Fibroblast of skin of left biceps (primary cell): Measurements from ENCODE around the gene PTCH1.

Experiments used
- DNase-seq, 2 experiments: peaks; one replicate each; pipeline ENCODE4 v3.0.0-alpha.2; 2013; ENCODE audit warnings: low read depth in 2 of 2

PTCH1 gene

GRCh38 chr9:95499046-95499676 lies 17.6 kb downstream of the PTCH1 start:
- no peak for DNase-seq

GRCh38 chr9:95498641-95499040 lies 18.1 kb downstream of the PTCH1 start:
- DNase-seq: no peak

GRCh38 chr9:95497772-95498171 lies 19.0 kb downstream of the PTCH1 start:
- DNase-seq: peak in 1 of 2 experiments; percentile 70

DNA sequence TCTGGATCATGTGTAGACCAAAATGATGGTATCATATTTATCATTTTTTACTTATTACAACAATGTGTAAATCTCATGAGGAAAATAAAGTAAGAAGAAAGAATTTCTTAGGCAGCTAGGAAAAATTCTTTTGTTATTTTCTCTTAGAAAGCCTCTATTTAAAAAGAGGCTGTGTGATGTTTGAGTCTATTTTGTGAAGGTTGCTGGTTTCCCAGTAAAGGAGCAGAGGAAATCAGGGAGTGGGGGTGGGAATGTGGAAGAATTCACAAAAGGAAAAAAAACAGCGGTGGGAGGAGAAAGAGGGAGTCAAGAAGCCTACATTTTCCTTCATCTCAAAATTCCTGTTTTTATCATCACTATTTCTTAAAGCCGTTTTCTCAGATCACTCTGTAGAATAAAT lies 20.1 kb downstream of the PTCH1 start:
- DNase-seq: no peak

GRCh38 chr9:95495961-95496360 lies 20.8 kb downstream of the PTCH1 start:
- DNase-seq: no peak

DNA sequence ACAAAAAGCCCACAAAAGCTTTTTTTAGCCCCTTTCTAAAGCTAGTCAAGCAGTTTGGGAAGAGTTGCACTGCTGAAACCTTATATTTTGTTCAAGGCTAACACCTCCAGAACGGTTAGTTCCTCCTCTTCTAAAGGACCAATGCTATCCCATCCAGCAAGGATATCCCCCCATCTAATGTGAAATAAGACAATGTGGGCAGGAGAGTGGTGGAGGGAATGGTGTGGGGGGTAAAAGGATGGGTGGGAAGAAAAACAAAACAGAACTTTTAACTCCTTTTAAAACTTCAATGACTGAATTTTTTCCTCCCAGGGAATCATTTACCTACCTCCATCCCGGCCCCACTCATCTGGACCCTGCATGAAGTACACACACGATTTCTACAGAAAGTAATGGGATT lies 21.2 kb downstream of the PTCH1 start:
- no peak for DNase-seq

DNA sequence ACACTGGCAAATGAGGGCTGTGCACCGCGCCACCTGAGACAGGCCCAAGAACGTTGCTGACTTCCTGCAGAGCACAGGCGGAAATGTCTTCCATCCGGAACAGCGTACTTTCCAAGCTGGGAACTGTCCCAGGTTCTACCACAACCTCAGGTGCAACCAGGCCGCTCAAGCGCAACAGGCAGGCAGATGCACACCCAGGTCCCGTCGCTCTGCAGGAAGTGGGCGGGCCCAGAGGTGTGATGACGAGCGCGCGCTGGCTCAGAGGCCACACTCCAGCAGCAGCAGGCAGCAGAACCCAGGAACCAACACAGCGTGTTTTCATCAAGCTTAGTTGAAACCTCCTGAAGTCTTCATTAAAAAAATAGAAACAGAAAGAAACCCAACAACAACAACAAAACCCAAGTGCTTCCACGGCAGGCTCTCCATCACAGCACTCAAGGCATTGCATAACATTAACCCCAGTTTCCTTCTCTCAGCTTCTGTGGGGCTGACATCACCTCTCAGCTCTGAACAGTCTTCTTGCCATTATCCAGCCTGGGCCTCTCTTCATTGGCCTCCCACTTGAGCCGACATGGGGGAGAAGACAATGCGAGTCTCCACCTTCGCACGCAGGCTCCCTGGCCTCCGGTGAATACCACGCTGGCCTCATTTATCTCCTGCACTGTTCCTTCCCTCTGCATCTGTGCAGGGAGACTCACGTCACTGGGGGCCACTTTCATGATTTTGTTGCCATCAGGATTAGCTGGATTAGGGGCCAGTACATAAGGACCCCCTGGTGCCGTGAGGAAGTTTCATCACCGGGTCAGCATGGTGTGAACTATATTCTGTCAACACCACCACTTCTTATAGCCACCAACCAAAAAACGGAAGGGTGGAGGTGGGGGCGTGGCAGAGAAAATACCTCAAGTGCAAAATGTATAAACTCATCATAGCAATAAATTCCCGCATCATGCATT lies 22.1 kb downstream of the PTCH1 start:
- DNase-seq: no peak

- DNase-seq: no peak
Observed at GRCh38 chr9:95494022-95494415, 22.8 kb downstream of the PTCH1 start.

- DNase-seq: no peak
Observed at GRCh38 chr9:95493402-95493801, 23.4 kb downstream of the PTCH1 start.

DNA sequence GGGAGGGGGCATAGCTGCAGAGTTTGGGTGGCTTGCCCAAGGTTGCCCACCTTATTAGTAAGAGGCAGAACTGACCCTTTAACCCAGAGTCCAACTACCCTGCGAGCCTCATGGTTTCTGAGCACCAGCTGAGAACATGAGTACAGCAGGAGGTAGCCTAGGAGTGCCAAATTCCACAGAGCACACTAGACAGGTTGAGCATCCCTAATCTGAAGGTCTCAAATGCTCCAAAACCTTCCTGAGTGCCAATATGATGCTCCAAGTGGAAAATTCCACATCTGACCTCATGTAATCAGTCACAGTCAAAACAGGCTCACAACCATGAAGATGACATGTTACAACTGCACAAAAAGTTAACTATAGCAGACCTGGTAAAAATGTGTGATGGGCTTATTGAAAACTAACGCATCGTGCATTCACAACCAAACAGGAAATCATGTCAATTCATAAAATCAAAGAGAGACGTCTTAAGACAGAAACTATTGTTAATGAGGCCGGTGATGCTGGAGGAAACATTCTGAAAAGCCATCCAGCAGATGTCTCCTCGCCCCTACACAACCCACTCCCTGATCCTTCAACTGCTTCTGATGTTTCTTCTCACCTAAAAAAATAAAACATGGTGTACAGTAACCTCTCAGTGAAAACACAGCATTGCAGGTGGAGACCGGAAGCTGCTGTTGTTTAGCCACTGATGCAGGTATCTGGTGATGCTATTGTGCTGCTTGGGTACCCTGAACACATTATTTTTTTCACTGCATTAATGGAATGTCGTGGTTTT lies 25.0 kb downstream of the PTCH1 start:
- no peak for DNase-seq

- DNase-seq: no peak
Observed at GRCh38 chr9:95488954-95489353, 27.8 kb downstream of the PTCH1 start.

DNA sequence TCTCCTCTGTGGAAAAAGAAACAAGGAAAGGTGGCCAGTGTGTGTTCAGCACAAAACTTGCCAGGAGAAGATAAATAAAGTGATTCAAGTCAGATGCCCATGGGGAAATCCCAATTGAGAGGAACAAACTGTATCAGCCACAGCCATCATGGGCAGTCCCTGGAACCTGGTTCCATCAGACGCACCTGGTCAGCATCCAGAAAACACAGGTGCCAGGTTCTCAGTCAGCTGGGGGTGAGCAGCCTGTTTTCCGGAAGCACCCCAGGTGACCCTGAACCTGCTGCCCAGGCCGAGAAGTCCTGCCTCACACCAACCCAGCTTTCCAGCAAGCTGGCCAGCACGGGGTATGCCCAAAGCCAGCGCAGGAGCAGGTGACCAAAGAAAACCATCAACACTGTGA lies 30.5 kb downstream of the PTCH1 start:
- no peak for DNase-seq

DNA sequence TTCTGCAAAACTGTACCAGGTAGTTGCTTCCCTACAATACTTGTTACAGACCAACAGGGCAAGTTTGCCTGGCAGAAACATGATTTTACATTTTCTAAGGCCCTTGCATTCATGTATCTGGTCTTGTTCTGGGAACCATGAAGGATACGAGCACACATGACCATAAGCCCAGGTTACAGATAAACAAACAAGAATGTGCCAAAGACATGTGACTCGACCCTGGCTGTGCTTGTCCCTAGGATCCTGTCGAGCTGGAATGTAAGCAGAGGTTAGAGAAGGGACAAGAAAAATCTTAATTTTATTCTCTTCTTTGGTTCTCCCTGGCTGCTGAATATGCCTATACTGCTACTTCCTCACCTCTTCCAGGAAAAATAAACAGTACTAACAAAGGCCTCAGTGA lies 32.5 kb downstream of the PTCH1 start:
- no peak for DNase-seq

DNA sequence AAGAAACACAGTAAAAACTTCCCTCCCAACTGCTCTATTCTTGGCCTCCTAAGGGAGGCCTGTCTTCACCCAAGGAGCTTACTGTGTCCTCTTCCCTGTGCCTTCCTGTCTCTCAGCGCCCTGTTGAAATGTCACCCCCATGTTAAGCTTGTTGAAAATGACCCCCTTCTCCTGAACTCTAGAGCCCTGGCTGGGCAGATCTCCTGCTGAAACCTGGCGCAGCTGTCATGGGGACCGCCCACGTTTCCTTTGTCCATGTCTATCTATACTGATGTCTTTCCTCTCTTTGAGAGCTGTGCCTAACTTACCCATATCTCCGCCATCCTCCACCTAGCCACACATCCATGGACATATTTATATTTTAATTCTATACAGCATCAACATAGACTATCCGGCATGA lies 33.3 kb downstream of the PTCH1 start:
- DNase-seq: no peak

DNA sequence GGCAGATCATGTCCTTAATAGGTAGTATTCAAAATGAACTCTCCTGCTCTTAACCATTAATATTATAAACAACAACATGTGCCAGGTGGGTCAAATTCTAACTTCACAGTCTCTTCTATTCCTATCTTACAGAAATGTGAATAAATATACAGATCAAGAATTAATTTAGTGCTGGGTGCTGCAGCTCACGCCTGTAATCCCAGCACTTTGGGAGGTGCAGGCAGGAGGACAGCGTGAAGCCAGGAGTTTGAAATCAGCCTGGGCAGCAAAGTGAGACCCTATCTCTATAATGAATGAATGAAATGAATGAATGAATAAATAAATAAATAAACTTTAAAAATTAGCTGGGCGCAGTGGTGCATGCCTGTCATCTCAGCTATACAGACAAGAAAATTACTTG lies 34.1 kb downstream of the PTCH1 start:
- no peak for DNase-seq

GRCh38 chr9:95481000-95481399 lies 35.8 kb downstream of the PTCH1 start:
- DNase-seq: no peak

DNA sequence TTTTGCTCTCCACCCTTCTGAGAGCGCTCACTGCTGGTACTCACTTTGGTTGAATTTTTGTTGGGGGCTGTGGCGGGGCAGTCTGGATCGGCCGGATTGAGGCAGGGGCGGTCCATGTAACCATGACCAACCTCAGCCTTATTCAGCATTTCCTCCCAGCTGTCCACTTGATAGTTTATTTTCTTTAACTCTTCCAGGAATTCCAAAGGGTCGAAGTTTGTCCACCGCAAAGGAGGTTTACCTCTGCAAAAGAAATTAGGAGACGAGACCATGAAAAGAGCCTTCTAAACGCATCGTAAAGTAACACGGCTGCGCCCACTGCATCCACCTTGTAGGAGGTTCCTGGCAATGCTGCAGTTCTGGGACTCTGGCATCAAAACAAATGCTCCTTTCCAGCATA lies 36.4 kb downstream of the PTCH1 start:
- DNase-seq: no peak

DNA sequence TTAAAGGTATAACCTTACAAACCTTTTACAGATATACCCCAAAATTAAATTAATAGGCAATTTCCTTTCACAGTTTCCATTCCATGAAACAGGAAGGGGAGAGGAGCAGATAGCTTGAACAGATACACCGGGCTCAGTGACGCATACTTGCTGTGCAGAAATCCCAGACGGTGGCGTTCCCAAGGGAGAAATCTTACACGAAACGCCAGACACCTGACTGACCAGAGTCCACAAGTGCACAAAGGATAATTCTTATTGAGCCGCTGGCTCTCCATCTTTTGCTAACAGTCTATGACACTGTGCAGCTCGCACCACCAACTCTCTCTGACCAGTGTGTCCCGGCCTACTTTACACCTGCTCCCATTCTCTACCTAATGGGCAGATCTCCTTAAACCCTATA lies 37.4 kb downstream of the PTCH1 start:
- no peak for DNase-seq

DNA sequence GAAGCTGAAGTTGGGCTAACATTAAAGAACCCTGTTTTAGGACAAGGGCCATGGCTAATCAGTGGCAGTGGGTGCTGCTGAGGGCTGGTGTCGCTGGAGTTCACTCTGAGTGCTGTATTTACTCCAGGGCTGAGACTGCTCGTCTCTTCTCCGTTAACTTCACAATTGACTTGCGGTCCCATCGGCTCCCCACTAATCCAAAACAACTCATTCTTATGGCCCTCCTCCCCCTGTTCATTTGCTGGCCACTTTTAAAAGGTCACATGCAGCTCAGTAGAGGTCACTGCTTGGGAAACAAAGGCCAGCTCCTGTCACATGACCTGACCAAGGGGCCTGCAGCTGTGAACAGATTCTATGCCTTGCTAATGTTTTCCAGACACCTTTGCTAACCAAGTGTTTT lies 38.4 kb downstream of the PTCH1 start:
- no peak for DNase-seq

- no peak for DNase-seq
Observed at GRCh38 chr9:95477885-95478284, 38.9 kb downstream of the PTCH1 start.

GRCh38 chr9:95477441-95477840 lies 39.3 kb downstream of the PTCH1 start:
- DNase-seq: no peak

DNA sequence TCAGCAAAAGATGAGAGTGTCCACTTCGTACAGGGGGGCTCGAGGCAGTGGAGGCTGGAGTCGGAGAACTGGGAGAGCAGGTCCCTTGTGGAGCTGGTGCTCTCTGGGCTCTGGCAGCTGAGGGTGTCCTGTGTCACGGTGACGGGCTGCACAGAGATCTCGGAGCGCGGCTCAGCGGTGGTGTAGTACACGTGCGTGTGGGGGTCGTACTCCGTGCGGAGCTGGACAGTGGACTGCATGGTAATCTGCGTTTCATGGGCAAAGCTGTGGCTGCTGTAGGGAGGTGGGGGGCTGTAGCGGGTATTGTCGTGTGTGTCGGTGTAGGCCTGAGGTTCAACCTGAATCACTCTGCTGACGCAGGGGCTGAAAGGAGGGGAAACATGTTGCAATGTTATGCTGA lies 48.0 kb downstream of the PTCH1 start:
- DNase-seq: no peak

GRCh38 chr9:95465115-95465514 lies 51.7 kb downstream of the PTCH1 start:
- DNase-seq: no peak
